Prostate gland (tissue), 2 donors: ENCODE measurements around the gene ARHGEF2.

ENCODE experiments used
- CTCF ChIP-seq, 4 experiments: fragments of 200-600 bp in 2 of 4; fragments of 450-650 bp in 2 of 4; sonication (generic) in 2 of 4; IDR thresholded peaks; 1 replicate in 3 of 4; 2 replicates in 1 of 4; pipeline ENCODE4 v1.5.1; 2016 to 2019; ENCODE audit warnings: antibody characterized with exemption in 4 of 4, mild to moderate bottlenecking in 2 of 4, moderate library complexity in 2 of 4
- POLR2A ChIP-seq: fragments of 450-650 bp; IDR thresholded peaks from one replicate; pipeline ENCODE4 v1.6.1; 2016; ENCODE audit warnings: antibody characterized with exemption, mild to moderate bottlenecking
- POLR2AphosphoS5 ChIP-seq: sonication (generic); formaldehyde crosslinking; IDR thresholded peaks from one replicate; pipeline ENCODE4 v1.6.1; 2017; ENCODE audit warnings: antibody characterized with exemption

- TF ChIP-seq CTCF (IDR thresholded peaks at IDR 0.05) (no peak), POLR2A (no peak), POLR2AphosphoS5 (no peak)
These were observed 23.4 kb upstream of the ARHGEF2 start for GRCh38 chr1:156001662-156002171.
